ENCODE results near the gene RPS2.

RPS2 gene

GRCh38 chr16:1913327-1914083 lies 51.1 kb downstream of the RPS2 start:
- Histone ChIP-seq H3K27me3 (replicated peaks; ENCODE audit: control insufficient read depth, insufficient read depth, low read length, poor library complexity, severe bottlenecking) (peaks cover 4% of the 10 kb centered on the region), H3K27ac (ENCODE audit: insufficient read depth, low read length, poor library complexity, severe bottlenecking) (no peak overlapping the region), H3K4me1 (ENCODE audit: control insufficient read depth, insufficient read depth, low read length, poor library complexity, severe bottlenecking) (peaks cover 1% of the 10 kb centered on the region), H3K9me3 (ENCODE audit: control insufficient read depth, low read length) (no peaks in the 10 kb centered on the region), H3K4me3 (ENCODE audit: insufficient read depth, low read depth, low read length, poor library complexity, severe bottlenecking) (no peak overlapping the region), H3K36me3 (ENCODE audit: control insufficient read depth, insufficient read depth, low read length) (no peaks in the 10 kb centered on the region)
- no peak for DNase-seq

- no peaks in the 10 kb centered on the region for H3K36me3 ChIP-seq (ENCODE audit: control insufficient read depth, insufficient read depth, low read length)
- H3K4me1 ChIP-seq (ENCODE audit: control insufficient read depth, insufficient read depth, low read length, poor library complexity, severe bottlenecking): no peaks in the 10 kb centered on the region
- H3K27ac ChIP-seq (ENCODE audit: insufficient read depth, low read length, poor library complexity, severe bottlenecking): no peak overlapping the region
- no peak overlapping the region for H3K4me3 ChIP-seq (ENCODE audit: insufficient read depth, low read depth, low read length, poor library complexity, severe bottlenecking)
- DNase-seq: no peak
- no peaks in the 10 kb centered on the region for H3K9me3 ChIP-seq (ENCODE audit: control insufficient read depth, low read length)
- peaks cover 6% of the 10 kb centered on the region for H3K27me3 ChIP-seq (replicated peaks; ENCODE audit: control insufficient read depth, insufficient read depth, low read length, poor library complexity, severe bottlenecking)
Observed at GRCh38 chr16:1912215-1912543, 52.4 kb downstream of the RPS2 start.

Data from effector memory CD4-positive, alpha-beta T cell (primary cell).